Hypothalamus (tissue), 51 donors: ENCODE measurements around the gene PDE8A.

Experiments used
- DNase-seq, 51 donors: peaks; one replicate each; lab custom pipeline; 2025; lab: John Stamatoyannopoulos, UW

Gene PDE8A, protein sequence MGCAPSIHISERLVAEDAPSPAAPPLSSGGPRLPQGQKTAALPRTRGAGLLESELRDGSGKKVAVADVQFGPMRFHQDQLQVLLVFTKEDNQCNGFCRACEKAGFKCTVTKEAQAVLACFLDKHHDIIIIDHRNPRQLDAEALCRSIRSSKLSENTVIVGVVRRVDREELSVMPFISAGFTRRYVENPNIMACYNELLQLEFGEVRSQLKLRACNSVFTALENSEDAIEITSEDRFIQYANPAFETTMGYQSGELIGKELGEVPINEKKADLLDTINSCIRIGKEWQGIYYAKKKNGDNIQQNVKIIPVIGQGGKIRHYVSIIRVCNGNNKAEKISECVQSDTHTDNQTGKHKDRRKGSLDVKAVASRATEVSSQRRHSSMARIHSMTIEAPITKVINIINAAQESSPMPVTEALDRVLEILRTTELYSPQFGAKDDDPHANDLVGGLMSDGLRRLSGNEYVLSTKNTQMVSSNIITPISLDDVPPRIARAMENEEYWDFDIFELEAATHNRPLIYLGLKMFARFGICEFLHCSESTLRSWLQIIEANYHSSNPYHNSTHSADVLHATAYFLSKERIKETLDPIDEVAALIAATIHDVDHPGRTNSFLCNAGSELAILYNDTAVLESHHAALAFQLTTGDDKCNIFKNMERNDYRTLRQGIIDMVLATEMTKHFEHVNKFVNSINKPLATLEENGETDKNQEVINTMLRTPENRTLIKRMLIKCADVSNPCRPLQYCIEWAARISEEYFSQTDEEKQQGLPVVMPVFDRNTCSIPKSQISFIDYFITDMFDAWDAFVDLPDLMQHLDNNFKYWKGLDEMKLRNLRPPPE

DNA sequence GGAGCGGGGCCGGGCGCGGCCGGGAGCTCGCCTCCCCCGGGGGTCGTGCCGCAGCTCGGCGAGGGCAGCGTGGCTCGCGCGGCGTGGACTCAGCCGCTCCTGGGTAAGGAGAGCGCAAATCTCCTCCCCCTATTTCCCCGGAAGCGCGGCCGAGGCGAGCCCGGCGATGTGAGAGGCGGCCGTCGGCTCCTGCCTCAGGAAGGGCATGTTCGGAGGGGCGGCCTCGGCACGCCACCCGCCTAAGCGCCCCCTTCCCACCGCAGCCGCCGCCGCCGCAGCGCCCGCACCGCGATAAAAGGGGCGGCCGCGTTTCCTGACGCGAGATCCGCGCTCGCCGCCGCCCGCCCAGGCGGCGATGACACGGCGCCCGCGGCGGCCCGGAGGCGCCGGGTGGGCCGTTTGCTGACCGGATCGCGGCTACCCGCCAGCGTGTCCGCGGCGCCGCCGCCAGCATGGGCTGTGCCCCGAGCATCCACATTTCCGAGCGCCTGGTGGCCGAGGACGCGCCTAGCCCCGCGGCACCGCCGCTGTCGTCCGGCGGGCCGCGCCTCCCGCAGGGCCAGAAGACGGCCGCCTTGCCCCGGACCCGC, at the start of gene PDE8A:
Gene PDE8A, plus strand, starts transcription at position 146 of the 590 bp plus-strand sequence. Its CDS starts 307 bp downstream, at position 453.
- DNase-seq = peak in 15 of 51 donors; percentile 25 to 68 (median 56)

DNA sequence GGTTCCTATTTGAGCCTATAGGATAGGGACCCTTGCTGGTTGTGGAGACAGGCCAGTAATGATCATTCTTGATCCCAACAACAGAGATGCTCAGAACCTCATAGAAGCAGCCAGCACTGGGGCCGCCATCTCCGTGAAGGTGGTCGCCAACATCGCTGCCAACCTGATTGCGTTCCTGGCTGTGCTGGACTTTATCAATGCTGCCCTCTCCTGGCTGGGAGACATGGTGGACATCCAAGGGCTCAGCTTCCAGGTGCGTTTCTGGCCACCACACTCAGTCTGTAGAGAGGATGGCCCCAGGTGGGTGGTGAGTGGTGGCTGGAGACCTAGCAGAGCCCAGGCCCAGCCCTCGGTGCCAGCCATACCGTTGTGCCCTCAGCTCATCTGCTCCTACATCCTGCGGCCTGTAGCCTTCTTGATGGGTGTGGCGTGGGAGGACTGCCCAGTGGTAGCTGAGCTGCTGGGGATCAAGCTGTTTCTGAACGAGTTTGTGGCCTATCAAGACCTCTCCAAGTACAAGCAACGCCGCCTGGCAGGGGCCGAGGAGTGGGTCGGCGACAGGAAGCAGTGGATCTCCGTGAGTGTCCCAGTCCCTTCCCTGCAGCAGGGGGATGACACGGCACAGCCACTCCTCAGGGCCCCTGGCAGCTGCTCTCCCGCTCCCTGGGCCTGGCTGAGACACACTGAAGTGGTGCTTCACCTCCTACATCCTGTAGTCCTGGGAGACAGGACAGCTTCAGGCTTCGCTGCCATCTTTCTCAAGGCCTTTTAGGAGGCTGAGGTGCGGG, 46.5 kb upstream of the PDE8A start:
- DNase-seq = no peak

DNA sequence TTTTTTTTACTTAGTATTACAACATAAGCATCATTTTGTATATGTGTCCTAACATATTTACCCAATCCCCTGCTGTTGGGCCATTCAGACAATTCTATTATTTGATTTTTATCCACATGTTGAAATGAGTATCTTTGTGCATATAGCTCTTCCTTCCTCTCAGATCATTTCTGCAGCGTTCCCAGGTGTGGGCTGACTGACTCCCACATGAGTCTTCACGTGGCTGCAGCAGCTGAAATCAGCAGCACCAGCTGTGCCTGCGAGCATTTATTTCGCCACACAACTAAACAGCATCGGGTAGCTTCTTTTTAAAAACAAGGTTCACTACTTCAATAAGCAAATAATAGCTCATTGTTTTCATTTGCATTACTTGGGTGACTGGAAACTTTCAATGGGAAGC, 44.5 kb upstream of the PDE8A start:
- DNase-seq = peak in 5 of 51 donors; percentile 8 to 45 (median 13)

DNA sequence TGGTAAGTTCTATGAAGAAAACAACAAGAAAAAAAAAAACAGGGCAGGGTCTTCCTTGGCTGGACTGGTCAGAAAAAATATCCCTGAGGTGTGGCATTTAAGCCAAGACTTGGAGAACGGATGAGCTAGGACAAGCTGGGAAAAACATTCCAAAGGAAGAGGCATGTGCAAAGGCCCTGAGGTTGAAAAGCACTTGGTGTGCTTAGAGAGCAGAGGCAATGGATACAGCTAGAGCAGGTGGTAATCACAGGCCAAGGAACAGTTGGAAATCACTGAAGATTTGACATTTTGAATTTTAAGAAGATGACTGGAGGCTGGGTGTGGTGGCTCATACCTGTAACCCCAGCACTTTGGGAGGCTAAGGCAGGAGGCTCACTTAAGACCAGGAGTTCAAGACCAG, 42.9 kb upstream of the PDE8A start:
- no peak for DNase-seq

DNA sequence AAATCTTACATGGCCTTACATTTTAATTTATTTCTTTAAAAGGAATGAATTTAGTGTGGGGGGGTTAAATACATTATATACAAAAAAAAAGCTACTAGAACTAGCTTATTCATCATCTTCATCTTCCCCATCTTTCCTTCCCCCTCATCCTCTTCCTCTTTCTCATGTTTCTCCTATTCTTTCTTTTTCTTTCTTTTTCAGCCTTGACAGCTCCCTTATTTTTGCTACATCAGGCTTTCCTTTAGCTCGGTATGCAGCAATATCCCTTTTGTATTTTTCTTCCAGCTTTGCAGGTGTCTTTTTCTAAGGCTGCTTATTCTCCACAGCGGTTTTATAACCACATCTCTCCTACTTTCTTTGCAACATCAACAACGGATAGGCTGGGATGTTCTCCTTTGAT, 41.3 kb upstream of the PDE8A start:
- DNase-seq = no peak

DNA sequence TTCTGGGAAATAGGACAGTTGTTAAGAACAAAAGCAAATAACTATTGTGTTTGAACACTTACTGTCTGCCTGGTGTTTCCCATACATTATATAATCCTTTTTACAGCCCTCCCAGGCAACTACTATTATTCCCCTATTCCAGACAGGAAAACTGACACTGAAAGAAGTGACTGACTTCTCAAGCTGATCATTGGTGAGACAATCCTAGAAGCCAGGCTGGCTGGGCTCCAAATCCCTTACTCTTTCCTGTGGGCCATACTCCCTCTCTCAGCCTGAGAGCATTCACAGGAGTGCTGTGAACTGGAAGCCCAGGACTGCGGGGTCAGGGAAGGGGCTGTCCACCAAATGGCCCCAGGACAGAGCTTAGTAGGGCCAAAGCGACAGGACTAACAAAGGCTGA, 39.2 kb upstream of the PDE8A start:
- no peak for DNase-seq

DNA sequence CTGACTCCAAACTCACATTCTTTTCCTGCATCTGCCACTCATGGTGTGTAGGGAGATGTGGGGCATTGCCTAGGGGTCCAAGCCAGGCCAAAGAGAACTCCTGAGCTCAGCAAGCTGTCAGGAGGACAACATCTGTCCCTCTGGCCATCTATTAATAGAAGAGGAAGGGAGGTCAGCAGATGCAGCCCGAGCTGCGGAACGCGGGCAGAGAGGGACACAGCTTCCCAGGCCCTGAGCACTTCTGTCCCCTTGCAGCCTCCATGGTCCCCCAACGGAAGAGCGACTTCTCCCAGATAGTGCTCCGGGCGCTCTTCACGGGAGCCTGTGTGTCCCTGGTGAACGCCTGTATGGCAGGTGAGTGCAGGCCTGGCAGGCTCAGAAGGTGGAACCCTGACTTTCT, 37.3 kb upstream of the PDE8A start:
- no peak for DNase-seq

DNA sequence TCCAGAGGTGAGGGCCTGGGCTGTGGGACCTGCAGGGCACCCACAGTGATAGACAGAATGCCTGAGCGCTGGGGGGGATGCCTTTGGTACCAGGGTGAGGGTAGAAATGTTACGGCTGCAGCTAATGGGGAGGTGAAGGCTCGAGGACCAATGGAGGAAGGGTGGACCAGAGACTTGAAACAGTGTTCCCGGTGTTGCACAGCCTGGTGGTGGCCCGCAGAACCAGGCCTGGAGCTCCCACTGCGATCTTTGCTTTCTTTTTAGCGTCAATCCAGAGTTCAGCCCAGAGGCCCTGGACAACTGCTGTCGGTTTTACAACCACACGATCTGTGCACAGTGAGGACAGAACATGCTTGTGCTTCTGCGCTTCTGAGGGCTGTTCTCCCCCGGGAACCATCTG, 36.8 kb upstream of the PDE8A start:
- DNase-seq = no peak

DNA sequence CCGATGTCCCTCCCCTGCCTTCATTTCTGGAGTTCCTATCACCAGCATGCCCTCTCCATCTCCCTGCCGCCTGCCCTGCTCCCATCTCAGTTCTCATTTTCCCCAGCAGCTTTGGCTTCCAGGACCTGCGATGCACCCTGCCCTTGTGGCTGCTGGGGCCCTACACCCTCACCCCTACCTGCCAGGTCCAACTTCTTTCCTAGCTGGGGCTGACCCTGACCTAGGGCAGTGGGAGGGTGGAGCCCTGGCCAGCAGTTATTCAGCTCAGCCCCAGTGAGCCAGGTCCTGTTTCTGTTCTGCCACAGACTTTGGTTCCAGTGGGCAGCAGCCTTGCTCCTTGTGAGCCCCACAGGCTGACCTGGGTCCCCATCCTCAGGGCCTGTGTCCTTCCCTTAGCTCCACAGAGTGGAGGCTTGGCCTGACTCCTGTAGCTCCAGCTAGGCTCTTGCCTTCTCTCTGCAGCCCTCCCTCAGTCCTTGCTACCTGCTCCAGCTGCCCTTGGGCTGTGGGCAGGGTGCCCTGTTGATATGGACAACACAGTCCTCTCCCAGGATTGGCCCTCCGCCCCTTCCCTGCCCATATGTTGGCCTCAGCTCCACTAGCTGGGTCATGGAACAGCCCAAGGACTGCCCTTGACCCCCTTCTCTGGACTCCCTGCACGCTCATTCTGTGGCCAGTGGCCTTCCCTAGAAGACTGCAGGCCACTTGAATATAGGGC, 34.7 kb upstream of the PDE8A start:
- DNase-seq = no peak

DNA sequence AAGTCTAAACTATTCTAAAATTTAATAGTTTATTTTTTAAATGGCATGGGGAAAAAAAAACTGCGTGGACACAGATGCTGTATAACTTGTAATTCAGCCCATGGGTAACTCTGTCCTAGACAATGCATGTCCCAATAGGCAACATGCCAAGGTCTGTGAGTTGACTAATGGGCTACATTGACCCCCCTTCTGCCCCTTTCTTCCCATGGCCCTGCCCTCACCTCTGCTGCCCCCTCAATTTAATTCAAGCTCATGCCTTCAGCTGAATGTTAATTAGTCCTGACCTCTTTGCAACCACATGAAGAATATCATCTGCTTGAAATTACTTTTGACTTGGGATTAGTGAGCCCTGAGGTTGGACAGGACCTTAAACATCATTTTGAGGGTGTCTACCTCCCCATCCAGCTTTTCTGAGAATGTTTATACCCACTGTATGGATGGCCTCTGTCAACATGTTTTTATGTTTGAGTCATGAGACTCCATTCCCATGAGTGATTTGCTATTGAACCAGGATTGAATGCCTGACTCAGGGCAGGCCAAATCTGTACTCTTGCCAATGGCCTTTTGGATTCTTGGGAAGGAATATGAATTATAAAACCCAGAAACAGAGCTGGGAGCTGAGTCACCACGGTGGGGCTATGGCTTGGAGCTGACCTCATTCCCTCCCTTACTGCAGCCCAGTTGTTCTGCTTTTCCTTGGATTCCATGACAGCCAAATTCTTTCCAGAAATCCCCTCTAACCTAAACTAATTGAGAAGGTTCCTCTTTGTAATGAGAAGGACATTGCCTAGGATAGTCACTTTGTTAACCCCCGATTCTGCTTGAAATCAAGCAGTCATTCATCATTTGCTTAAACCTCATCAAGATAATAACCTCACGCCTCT, 33.5 kb upstream of the PDE8A start:
- peak in 12 of 51 donors; percentile 7 to 42 (median 18) for DNase-seq

DNA sequence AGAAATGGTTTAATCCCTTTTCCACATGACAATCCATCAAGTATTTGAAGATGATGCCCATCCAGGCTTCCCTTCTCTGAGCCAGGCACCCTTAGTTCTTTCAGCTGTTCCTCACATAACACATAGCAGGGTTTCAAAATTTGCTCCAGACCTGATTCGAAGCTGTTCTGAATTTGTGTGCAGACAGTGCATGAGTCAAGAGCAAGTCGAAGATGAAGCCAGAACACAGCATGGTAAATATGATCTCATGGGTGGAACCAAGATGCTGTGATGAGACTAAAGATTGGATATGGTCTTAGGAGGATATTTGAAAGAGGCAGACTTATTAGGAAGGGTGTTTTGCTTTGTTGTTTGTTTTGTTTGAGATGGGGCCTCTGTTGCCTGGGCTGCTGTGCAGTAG, 32.6 kb upstream of the PDE8A start:
- no peak for DNase-seq

DNA sequence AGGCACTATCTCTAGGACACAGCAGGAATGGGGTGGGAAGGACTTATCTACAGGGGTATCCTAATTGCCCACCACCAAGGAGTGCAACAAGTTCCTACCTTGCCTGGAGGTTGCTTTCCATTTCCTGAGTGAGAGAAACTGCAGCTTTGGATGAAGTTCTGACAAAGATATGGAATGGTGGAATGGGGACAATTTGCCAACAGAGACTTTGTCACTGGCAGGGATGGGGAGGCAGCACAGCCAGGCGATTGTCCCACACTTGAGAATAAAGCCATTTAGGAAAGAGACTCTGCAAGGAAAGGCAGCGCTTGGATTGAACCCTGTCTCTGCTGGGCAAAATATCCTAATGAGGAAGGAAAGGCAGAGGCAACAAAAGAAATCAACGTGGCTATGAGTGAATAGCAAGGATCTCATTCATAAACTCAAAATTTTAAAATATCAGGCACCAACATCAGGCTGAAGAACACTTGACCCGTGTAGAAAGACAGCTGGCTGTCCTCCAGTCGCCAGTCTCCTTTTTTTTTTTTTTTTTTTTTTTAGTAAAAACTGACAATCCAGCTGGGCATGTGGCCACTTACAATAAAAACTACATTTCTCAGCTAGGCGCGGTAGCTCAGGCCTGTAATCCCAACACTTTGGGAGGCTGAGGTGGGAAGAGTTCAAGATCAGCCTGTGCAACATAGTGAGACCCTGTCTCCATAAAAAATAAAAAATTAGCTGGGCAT, 31.6 kb upstream of the PDE8A start:
- peak in 18 of 51 donors; percentile 3 to 60 (median 20) for DNase-seq

DNA sequence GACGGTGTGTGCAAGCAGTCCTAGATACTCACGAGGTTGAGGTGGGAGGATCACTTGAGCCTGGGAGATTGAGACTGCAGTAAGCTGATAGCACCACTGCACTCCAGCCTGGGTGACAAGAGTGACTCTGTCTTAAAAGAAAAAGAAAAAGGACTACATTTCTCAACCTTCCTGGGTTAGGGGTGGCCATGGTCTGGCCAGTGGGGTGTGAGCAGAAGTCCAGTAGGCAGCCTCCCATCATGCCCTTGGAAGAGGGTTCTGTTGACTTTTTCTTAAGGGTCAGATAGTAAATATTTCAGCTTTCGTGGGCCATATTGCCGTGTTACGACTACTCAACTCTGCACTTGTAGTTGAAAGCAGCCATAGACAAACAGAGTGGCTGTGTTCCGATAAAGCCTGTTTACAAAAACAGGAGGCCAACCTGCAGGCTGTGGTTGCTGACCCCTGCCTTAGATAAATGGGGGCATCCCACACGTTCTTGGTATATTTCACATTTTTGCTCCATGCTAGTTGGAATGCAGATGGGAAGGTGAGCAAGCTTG, 31.0 kb upstream of the PDE8A start:
- peak in 1 of 51 donors; percentile 38 for DNase-seq

DNA sequence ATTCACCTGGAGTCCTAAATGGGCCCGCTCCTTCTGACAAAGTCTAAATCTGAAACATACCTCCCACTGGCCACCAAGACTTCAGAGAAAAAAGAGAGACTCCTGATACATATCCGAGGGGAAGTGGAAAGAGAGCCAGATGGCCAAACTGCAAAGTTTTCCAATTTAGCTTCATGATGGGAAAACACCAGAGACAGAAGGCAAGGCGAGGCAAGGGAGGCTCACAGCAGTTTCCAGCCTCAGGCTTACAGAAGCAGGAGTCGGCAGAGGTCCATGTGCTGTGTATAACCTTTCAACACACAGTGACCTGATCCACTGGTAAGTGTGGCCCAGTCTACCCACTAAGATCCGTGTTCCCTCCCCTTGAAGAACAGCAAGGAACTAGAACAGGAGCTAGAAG, 29.9 kb upstream of the PDE8A start:
- DNase-seq = no peak

DNA sequence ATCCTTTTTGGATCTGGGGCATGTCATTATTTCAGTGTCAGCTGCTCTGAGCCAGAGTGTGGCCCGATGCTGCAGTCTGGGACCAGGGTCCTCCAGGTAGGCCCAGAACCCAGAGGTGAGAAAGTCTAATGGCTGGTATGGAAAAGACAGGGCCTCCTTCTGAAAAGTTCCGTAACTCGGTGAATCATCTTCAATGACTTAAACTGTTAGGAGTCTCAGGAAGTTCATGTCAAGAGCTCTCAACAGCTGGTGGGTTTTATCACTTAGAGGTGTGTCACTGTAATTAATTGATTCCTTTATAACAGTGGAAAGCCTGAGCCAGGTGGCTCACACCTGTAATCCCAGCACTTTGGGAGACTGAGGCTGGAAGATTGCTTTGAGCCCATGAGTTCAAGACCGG, 28.5 kb upstream of the PDE8A start:
- no peak for DNase-seq

DNA sequence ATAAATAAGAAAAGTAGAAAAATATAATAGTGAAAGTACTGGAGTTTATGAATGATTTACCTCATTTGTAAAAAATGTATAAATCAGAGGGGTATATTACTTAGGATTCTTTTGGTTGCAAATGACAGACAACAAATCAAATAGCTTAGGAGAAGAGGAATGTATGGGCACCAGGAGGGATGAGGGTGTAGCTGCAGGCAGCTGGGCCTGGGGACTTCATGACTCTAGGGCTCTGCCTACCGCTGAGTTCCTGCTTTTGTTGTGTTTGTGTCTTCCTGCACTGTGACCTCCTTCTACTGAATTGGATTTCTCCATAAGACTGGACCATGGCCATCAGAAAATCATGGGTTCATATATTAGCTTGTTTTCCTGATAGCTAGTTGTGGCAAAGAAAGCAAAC, 27.9 kb upstream of the PDE8A start:
- no peak for DNase-seq

DNA sequence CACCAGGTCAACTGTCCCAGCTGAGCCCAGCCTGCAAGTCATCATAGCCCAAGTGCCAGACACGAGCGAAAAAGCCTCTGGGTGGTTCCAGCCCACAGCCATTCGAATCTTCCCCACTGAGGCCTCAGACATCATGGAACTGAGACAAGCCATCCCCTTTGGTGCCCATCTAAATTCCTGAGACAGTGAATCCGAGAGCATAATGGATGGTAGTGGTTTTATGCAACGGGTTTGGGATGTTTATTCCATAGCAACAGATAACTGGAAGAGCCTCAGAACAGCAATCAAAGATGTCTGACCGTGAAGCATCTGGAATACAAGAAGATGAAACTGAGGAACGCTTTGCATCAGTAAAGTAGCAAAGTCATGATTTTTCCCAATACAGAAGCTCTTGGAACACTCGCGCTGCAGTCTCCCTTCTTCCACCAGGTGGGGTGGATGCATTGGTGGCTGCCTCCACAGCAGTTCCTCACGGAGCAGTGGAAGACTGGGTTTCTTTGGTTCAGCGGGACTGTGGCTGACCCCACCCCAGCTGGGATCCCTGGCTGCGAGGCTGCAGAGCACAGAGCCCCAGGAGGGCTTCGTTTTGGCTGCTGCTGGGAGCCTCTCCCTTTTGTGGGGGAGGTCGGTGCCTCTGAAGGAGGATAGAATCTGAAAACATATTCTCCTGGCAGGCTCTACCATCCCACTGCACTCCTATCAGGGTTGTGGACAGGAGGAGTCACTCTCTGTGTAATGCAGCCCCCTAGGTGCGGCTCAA, 26.4 kb upstream of the PDE8A start:
- peak in 43 of 51 donors; percentile 16 to 86 (median 57) for DNase-seq
